Transverse colon (tissue), 4 donors: ENCODE measurements around the gene SLC24A4.

Source experiments
- CTCF ChIP-seq, 5 experiments: fragments of 200-600 bp in 3 of 5; fragments of 450-650 bp in 2 of 5; sonication (generic) in 3 of 5; IDR thresholded peaks; 1 replicate in 2 of 5; 2 replicates in 3 of 5; pipeline ENCODE4 v1.5.1; 2016 to 2017; ENCODE audit warnings: antibody characterized with exemption in 5 of 5, inconsistent platforms in 3 of 5, mild to moderate bottlenecking in 2 of 5, moderate library complexity in 1 of 5
- EP300 ChIP-seq: sonication (generic); formaldehyde crosslinking; IDR thresholded peaks from one replicate; pipeline ENCODE4 v1.6.1; 2017; ENCODE audit warnings: antibody characterized with exemption, low read depth
- POLR2A ChIP-seq: fragments of 450-650 bp; IDR thresholded peaks from one replicate; pipeline ENCODE4 v1.6.1; 2016; ENCODE audit warnings: antibody characterized with exemption, mild to moderate bottlenecking, moderate library complexity
- POLR2AphosphoS5 ChIP-seq, 3 donors: sonication (generic); formaldehyde crosslinking; IDR thresholded peaks; one replicate each; pipeline ENCODE4 v1.6.1; 2016; ENCODE audit warnings: antibody characterized with exemption in 3 of 3

DNA sequence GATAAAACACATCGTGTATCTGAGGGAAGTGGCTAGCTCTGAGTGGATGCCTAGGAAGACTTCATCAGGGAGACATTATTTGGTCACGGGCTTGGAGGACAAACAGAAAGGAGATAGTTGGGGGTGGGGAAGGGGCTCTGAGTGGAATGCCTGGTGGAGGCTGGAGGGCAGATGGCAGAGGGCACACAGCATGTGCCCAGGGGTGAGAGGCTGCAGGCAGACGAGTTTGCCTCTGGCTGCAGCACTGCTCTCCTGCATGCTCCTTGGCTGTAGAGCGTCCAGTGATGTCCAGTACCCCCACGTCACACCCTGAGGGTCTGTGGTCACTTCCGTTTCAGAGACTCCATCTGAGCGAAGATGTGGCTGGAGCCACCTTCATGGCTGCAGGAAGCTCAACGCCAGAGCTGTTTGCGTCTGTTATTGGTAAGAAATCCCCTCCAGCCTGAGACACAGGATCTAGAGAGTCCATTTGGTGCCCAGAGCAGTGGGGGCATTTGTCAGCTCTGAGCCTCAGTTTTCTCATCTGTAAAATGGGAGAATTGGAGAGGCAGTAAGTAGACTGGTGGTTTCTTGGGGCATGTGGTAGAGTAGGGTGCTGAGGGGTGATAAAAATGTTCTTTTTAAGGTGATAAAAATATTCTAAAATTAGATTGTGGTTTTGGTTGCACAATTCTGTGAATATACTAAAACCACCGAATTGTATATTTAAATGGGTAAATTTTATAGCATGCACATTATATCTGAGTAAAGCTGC, 119.0 kb downstream of the SLC24A4 start:
- no peak for TF ChIP-seq CTCF (IDR thresholded peaks at IDR 0.05)
- no peak for TF ChIP-seq POLR2A
- no peak for TF ChIP-seq POLR2AphosphoS5 (IDR thresholded peaks at IDR 0.05)
- no peak for TF ChIP-seq EP300
